Activated CD8-positive, alpha-beta T cell treated with anti-CD3 and anti-CD28 coated beads for 36 hours (primary cell): ENCODE data around the gene ZNF148. TPM values are rescaled to one million over a fixed set of nuclear protein-coding genes. Genes with fewer than 3 reads are reported as not detected.
A peak's percentile ranks its signal among the peaks of the same experiment; 100 is the strongest.

Experiments used
- ATAC-seq: fragments of 200-7000 bp; cut with Tn5 transposase; one replicate; pipeline ENCODE4 v1.10.0; 2021; ENCODE audit warnings: mild to moderate bottlenecking, moderate library complexity
- CTCF ChIA-PET: fragments of 350-600 bp; sonication (Branson Sonifier 250); formaldehyde crosslinking; loops from one replicate; lab custom pipeline; 2021; ENCODE audit warnings: antibody characterized with exemption; lab: Charles Lee
- POLR2A ChIA-PET: fragments of 350-600 bp; sonication (Branson Sonifier 250); formaldehyde crosslinking; loops from one replicate; lab custom pipeline; 2021; ENCODE audit warnings: antibody characterized with exemption; lab: Charles Lee
- DNase-seq: peaks from one replicate; pipeline ENCODE4 v3.0.0-alpha.2; 2020
- H3K27ac Mint-ChIP-seq: one replicate; pipeline ENCODE4 v1.8.0; 2021; ENCODE audit warnings: mild to moderate bottlenecking, mixed read lengths
- H3K27me3 Mint-ChIP-seq: one replicate; pipeline ENCODE4 v1.8.0; 2021; ENCODE audit warnings: mixed read lengths
- H3K36me3 Mint-ChIP-seq: one replicate; pipeline ENCODE4 v1.8.0; 2021; ENCODE audit warnings: low read depth, mixed read lengths
- H3K4me1 Mint-ChIP-seq: one replicate; pipeline ENCODE4 v1.8.0; 2021; ENCODE audit warnings: low read depth, mixed read lengths
- H3K4me3 Mint-ChIP-seq: one replicate; pipeline ENCODE4 v1.8.0; 2021; ENCODE audit warnings: mild to moderate bottlenecking, moderate library complexity, mixed read lengths
- H3K9me3 Mint-ChIP-seq: one replicate; pipeline ENCODE4 v1.8.0; 2021; ENCODE audit warnings: mixed read lengths
- CTCF ChIP-seq: fragments of 200-600 bp; IDR thresholded peaks from one replicate; pipeline ENCODE4 v1.8.0; 2022; ENCODE audit warnings: antibody characterized with exemption, mild to moderate bottlenecking
- intact Hi-C: fragments of 100-400 bp; cut with micrococcal nuclease; formaldehyde crosslinking; loops from one replicate; pipeline ENCODE4 v1.10.0; 2022
- total RNA-seq, 2 experiments: library from RNA; stranded (reverse); gene quantifications; one replicate each; pipeline ENCODE4 v1.2.3, GENCODE V29; 2021

ZNF148 gene
- total RNA-seq, 2 experiments from 2014 or later, result 36.3 to 36.9 TPM

GRCh38 chr3:125379483-125379882, 4.4 kb upstream of the ZNF148 start:
- intact Hi-C loops, result no loop called here
- H3K36me3 Mint-ChIP-seq, result peaks cover 1% of the 10 kb centered on the region

DNA sequence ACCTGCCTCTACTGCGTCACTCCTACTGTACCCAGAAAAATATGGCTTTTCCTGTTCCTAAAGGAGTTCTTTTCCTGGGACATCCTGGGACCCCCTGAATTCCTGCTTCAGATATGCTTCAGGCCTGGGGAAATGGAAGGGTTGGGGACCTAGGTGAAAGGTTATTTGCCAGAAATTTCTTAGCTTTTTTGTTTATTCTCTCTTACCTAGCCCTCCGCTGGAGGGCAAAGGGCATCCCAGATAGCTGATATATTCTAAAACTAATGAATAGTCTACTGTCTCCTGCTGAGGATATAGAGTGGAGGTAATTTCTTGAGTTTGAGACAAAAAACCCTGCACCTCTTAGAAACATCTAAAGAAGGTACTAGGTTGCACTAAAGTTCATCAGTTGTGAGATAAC, 3.6 kb upstream of the ZNF148 start:
- POLR2A ChIA-PET, result interaction anchor here (1.0 kb wide), 1 partner anchor 10 kb away, joined by 3 read pairs; no protein-coding TSS in a partner anchor
- TF ChIP-seq CTCF, result no peak
- Mint-ChIP-seq H3K4me3 (no peak overlapping the region), H3K27ac (no peak overlapping the region), H3K4me1 (peaks cover 21% of the 10 kb centered on the region), H3K9me3 (no peaks in the 10 kb centered on the region), H3K27me3 (peaks cover 3% of the 10 kb centered on the region), H3K36me3 (peaks cover 4% of the 10 kb centered on the region)
- DNase-seq (no peak), ATAC-seq (no peak)
- intact Hi-C loops, result no loop called here
- CTCF ChIA-PET, result interaction anchor here (1.5 kb wide), 1 partner anchor 22 kb away, joined by 3 read pairs; no protein-coding TSS in a partner anchor

More at GRCh38 chr3:125379483-125379882, 4.4 kb upstream of the ZNF148 start:
- Mint-ChIP-seq H3K9me3 (no peaks in the 10 kb centered on the region), H3K27ac (no peak overlapping the region), H3K27me3 (peaks cover 4% of the 10 kb centered on the region), H3K4me1 (peaks cover 15% of the 10 kb centered on the region), H3K4me3 (no peak overlapping the region)
- TF ChIP-seq CTCF, result no peak
- ATAC-seq (no peak), DNase-seq (no peak)
- POLR2A ChIA-PET, result interaction anchor here (1.0 kb wide), 1 partner anchor 11 kb away, joined by 3 read pairs; no protein-coding TSS in a partner anchor
- CTCF ChIA-PET, result interaction anchor here (1.5 kb wide), 1 partner anchor 23 kb away, joined by 3 read pairs; no protein-coding TSS in a partner anchor

DNA sequence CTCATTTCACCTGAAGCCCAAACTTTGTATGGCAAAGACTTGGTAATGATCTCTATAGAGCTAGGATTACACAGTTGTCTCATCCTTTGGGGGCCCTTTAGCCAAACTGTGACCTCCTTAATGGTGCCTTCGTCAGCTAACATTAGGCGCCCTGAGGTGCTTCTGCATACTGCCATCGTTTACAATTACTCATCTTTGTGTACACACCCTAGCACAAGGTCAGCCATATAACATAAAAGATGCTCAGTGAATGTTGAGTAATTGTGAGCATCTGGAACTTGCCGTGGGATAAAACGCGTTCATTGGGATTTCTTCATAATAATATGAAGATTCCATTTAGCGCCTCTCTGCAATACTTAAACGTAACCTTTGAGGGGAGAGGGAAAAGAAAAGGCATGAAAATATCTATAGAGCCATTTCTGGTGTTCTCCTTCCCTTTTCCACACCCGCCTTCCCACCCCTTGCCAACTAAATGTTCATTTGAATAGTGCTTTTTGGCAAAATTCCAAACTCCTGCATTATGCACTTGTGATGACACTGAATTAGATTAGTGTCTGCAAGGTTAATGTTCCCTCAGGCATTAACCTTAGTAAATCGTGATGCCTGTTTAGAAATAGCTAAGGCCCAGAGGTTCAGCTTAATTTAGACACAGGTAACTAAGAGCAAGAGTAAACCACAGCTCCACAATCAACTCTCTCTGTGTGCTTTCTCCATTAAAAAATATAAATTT, 990 bp upstream of the ZNF148 start:
- CTCF ChIA-PET, result interaction anchor here (0.8 to 1.3 kb wide), 2 partner anchors 8 to 10 kb away, joined by 3 read pairs; no protein-coding TSS in a partner anchor
- H3K27me3 Mint-ChIP-seq, result no peaks in the 10 kb centered on the region

GRCh38 chr3:125374501-125374995, 577 bp downstream of the ZNF148 start:
- Mint-ChIP-seq H3K27me3 (no peaks in the 10 kb centered on the region), H3K4me3 (peak overlapping the region; percentile 90), H3K4me1 (peaks cover 33% of the 10 kb centered on the region), H3K27ac (peak overlapping the region; percentile 81), H3K9me3 (no peaks in the 10 kb centered on the region), H3K36me3 (peaks cover 21% of the 10 kb centered on the region)
- POLR2A ChIA-PET, result interaction anchor here (0.6 to 3.4 kb wide), 7 partner anchors 8 to 339 kb away, joined by 3 to 18 read pairs (median 5); partner anchors contain the start of gene SNX4
- intact Hi-C loops, result no loop called here
- ATAC-seq (peak; percentile 35), DNase-seq (peak; percentile 52)
- TF ChIP-seq CTCF, result no peak
- CTCF ChIA-PET, result interaction anchor here (1.1 kb wide), 1 partner anchor 10 kb away, joined by 3 read pairs; no protein-coding TSS in a partner anchor

More for the DNA sequence above, 990 bp upstream of the ZNF148 start:
- TF ChIP-seq CTCF, result no peak
- H3K4me3 Mint-ChIP-seq, result peak overlapping the region; percentile 95
- intact Hi-C loops, result no loop called here
- peaks cover 22% of the 10 kb centered on the region for H3K4me1 Mint-ChIP-seq
- POLR2A ChIA-PET, result interaction anchor here (0.9 to 3.4 kb wide), 11 partner anchors 10 to 341 kb away, joined by 3 to 18 read pairs (median 4); partner anchors contain the start of gene SNX4
- ATAC-seq (no peak), DNase-seq (no peak)
- no peaks in the 10 kb centered on the region for H3K9me3 Mint-ChIP-seq
- peaks cover 14% of the 10 kb centered on the region for H3K36me3 Mint-ChIP-seq
- H3K27ac Mint-ChIP-seq, result peak overlapping the region; percentile 97
